Adrenal gland (tissue), 12 donors: ENCODE measurements around the gene SPHKAP. TPM values are rescaled to one million over a fixed set of nuclear protein-coding genes. Genes with fewer than 3 reads are reported as not detected.

Experiments
- DNase-seq, 7 donors: peaks; one replicate each; pipeline ENCODE4 v3.0.0-alpha.2; 2019 to 2020
- H3K27ac ChIP-seq, 5 donors: fragments of 200-600 bp; sonication (generic) in 4 of 5; 1 replicate in 3 of 5; 2 replicates in 2 of 5; pipeline versions ENCODE4 v1.5.1 to v1.8.0; 2016 to 2020; ENCODE audit warnings: mild to moderate bottlenecking in 1 of 5
- H3K27me3 ChIP-seq: fragments of 200-600 bp; 2 replicates; pipeline ENCODE4 v1.8.0; 2021
- H3K36me3 ChIP-seq, 2 donors: fragments of 200-600 bp; replicated peaks in 1 of 2; 1 replicate in 1 of 2; 2 replicates in 1 of 2; pipeline versions ENCODE4 v1.5.1 to v1.8.0; 2018 to 2022
- H3K4me1 ChIP-seq, 2 donors: fragments of 200-600 bp; replicated peaks in 1 of 2; 1 replicate in 1 of 2; 2 replicates in 1 of 2; pipeline versions ENCODE4 v1.5.1 to v1.8.0; 2018 to 2021
- H3K4me3 ChIP-seq, 4 donors: fragments of 200-600 bp; sonication (generic) in 3 of 4; one replicate each; pipeline ENCODE4 v1.5.1; 2016 to 2018
- H3K9me3 ChIP-seq, 3 donors: fragments of 200-600 bp; sonication (generic) in 1 of 3; replicated peaks in 1 of 3; 1 replicate in 2 of 3; 2 replicates in 1 of 3; pipeline versions ENCODE4 v1.5.1 to v1.8.0; 2016 to 2021
- CTCF ChIP-seq, 6 experiments: fragments of 450-650 bp in 4 of 6; fragments of 200-600 bp in 2 of 6; sonication (generic) in 1 of 6; IDR thresholded peaks; 1 replicate in 5 of 6; 2 replicates in 1 of 6; pipeline versions ENCODE4 v1.5.1 to v1.8.0; 2016 to 2021; ENCODE audit warnings: antibody characterized with exemption in 6 of 6, mild to moderate bottlenecking in 2 of 6, moderate library complexity in 1 of 6
- POLR2A ChIP-seq, 2 donors: fragments of 450-650 bp; IDR thresholded peaks; one replicate each; pipeline ENCODE4 v1.6.1; 2017; ENCODE audit warnings: antibody characterized with exemption in 2 of 2, mild to moderate bottlenecking in 2 of 2, moderate library complexity in 1 of 2
- WGBS, 4 donors: extraction: QIAGEN DNeasy Blood & Tissue Kit in 2 of 4; methylation state at CpG; one replicate each; pipeline versions ENCODE4 v1.1.5 to v1.1.7; 2013 to 2017; 5-methylcytosine and 5-hydroxymethylcytosine counted together
- intact Hi-C, 2 donors: fragments of 100-400 bp; cut with DNase I; formaldehyde crosslinking; loops; one replicate each; pipeline versions ENCODE4 v1.14.1 to v1.15.0; 2022 to 2023
- polyA plus RNA-seq, 3 donors: library from polyadenylated mRNA; stranded (reverse); fragments of 200-250 nt in 2 of 3; fragments of 350-450 nt in 1 of 3; fragmentation: Illumina TruSeq in 1 of 3; extraction: RNeasy Lipid Tissue Mini Kit (QIAGEN cat#74804) in 1 of 3; gene quantifications; one replicate each; pipeline ENCODE4 v1.2.3, GENCODE V29; 2013 to 2014
- total RNA-seq, 9 donors: library from RNA; depleted of rRNA in 4 of 9; stranded (reverse); fragments of >200 nt in 4 of 9; fragments of 120-200 nt in 1 of 9; fragmentation: NEBNext Ultra II Directional in 1 of 9; extraction: Animal tissue kit (Norgen Biotek cat#: 25700) in 1 of 9; gene quantifications; one replicate each; pipeline versions ENCODE4 v1.1.0 to v1.2.4, GENCODE V29; 2013 to 2023
- donor health status: healthy with polysubstance abuse.
- donor health status: Bipolar disorder and iron deficiency.
- donor health status: DM: yes; HTN: yes; CAD: no.
- donor health status: DM: no; HTN: no; CAD: no.
- donor health status: DM: no; HTN: no; CAD: no.
- donor health status: DM: yes; HTN: yes; CAD: no.

The SPHKAP gene
- total and polyA plus RNA-seq, 12 donors = under 0.01 to 0.17 (median 0.06) TPM; not detected in 8

GRCh38 chr2:228015741-228016140 is 165.7 kb downstream of the SPHKAP start:
- WGBS, 4 donors = 68 to 72% (median 68%) methylated on average over 1 of the region's 1 CpG
- no peaks in the 10 kb centered on the region for H3K4me1 ChIP-seq
- intact Hi-C loops = no loop called here

GRCh38 chr2:227996366-227996765 is 185.1 kb downstream of the SPHKAP start:
- H3K27me3 ChIP-seq = no peaks in the 10 kb centered on the region
- TF ChIP-seq POLR2A (IDR thresholded peaks at IDR 0.05) = no peak
- no peak for TF ChIP-seq CTCF (IDR thresholded peaks at IDR 0.05)
- H3K9me3 ChIP-seq = no peaks in the 10 kb centered on the region
- no peak for DNase-seq
- H3K4me3 ChIP-seq = no peak overlapping the region
- no peaks in the 10 kb centered on the region for H3K4me1 ChIP-seq
- WGBS, 4 donors = 41 to 55% (median 45%) methylated on average over 3 of the region's 3 CpGs
- no peak overlapping the region for H3K27ac ChIP-seq
- H3K36me3 ChIP-seq = no peaks in the 10 kb centered on the region
- intact Hi-C loops = no loop called here

More at GRCh38 chr2:228015741-228016140, 165.7 kb downstream of the SPHKAP start:
- H3K9me3 ChIP-seq = no peaks in the 10 kb centered on the region
- H3K4me3 ChIP-seq = no peak overlapping the region
- no peaks in the 10 kb centered on the region for H3K36me3 ChIP-seq
- H3K27me3 ChIP-seq = no peaks in the 10 kb centered on the region
- no peak for DNase-seq
- H3K27ac ChIP-seq = no peak overlapping the region
- no peak for TF ChIP-seq POLR2A (IDR thresholded peaks at IDR 0.05)

DNA sequence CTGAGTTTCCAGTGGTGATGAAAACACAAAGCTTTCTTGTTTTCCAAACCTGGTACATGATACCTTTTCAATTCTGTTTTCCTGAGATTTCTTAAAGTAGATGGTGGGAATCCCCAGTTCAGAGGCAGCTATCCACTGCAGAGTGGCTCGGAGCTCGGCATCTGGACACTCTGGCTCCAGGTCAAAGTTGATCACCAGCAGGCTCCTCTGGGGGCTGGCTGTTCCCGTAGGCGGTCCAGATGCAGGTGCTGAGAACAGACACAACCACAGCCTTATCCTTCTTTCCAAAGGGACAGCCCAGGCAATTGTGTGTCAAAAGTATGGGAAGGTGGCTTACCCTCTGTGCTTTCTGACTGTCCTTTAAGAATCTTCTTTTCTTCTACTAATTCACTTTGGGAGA is 190.6 kb downstream of the SPHKAP start:
- Histone ChIP-seq H3K4me3 (no peak overlapping the region), H3K4me1 (no peaks in the 10 kb centered on the region), H3K9me3 (no peaks in the 10 kb centered on the region), H3K36me3 (no peaks in the 10 kb centered on the region), H3K27ac (no peak overlapping the region), H3K27me3 (no peaks in the 10 kb centered on the region)
- TF ChIP-seq POLR2A (IDR thresholded peaks at IDR 0.05) (no peak), CTCF (IDR thresholded peaks at IDR 0.05) (no peak)
- DNase-seq = no peak
- WGBS, 4 donors = 80 to 84% (median 83%) methylated on average over 4 of the region's 4 CpGs; no CpG with 5 or more reads in 1 of the 4 donors
- intact Hi-C loops = no loop called here

DNA sequence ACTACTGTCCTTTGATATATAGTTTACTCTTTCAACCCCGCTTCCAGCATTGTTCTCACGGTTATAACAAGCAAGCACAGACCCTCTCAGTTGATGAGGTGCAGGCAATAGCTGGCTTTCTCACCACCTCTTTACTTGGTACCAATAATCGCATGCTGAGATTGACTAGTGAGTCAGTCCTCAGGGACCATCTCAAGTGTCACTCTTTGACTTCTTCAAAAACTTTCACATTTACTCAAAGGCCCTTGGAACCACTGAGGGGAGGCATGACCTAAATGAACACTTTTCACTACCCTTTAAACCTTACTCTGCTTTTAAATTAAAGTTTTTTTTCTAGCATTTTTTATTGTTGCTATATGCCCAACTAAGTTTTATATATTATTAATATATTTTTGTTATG is 208.2 kb downstream of the SPHKAP start:
- DNase-seq = no peak

More for the DNA sequence above, 208.2 kb downstream of the SPHKAP start:
- Histone ChIP-seq H3K27me3 (no peaks in the 10 kb centered on the region), H3K4me3 (no peak overlapping the region), H3K9me3 (no peaks in the 10 kb centered on the region), H3K4me1 (no peaks in the 10 kb centered on the region), H3K27ac (no peak overlapping the region), H3K36me3 (no peaks in the 10 kb centered on the region)
- TF ChIP-seq POLR2A (IDR thresholded peaks at IDR 0.05) = no peak
- TF ChIP-seq CTCF (IDR thresholded peaks at IDR 0.05) = no peak
- intact Hi-C loops = no loop called here
- 86 to 90% (median 87%) methylated on average over 3 of the region's 3 CpGs for WGBS, 4 donors
